Measurements from ENCODE around the gene SERPINE3.

DNA sequence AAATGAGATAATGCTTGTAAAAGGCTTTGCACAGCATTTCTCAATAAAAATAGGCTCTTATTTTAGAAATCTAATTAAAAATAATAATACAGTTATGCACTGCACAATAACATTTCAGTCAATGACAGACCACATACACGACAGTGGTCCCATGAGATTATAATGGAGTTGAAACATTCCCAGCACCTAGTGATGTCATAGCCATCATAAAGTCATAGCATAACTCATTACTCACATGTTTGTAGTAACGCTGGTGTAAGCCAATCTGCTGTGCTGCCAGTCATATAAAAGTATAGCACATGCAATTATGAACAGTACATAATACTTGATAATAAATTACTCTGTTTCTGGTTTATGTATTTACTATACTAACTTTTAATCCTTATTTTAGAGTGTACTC lies 12.7 kb upstream of the SERPINE3 start:
- no peak for TF ChIP-seq POLR2AphosphoS5 (IDR thresholded peaks at IDR 0.05)
- TF ChIP-seq, protein P1, sequence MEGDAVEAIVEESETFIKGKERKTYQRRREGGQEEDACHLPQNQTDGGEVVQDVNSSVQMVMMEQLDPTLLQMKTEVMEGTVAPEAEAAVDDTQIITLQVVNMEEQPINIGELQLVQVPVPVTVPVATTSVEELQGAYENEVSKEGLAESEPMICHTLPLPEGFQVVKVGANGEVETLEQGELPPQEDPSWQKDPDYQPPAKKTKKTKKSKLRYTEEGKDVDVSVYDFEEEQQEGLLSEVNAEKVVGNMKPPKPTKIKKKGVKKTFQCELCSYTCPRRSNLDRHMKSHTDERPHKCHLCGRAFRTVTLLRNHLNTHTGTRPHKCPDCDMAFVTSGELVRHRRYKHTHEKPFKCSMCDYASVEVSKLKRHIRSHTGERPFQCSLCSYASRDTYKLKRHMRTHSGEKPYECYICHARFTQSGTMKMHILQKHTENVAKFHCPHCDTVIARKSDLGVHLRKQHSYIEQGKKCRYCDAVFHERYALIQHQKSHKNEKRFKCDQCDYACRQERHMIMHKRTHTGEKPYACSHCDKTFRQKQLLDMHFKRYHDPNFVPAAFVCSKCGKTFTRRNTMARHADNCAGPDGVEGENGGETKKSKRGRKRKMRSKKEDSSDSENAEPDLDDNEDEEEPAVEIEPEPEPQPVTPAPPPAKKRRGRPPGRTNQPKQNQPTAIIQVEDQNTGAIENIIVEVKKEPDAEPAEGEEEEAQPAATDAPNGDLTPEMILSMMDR (IDR thresholded peaks at IDR 0.05 in 8 of 11, conservative IDR thresholded peaks at IDR 0.05 in 3 of 11): no peak
